KMS-11 (cell line): Measurements from ENCODE around the gene PHRF1.

ENCODE experiments used
- H2AFZ ChIP-seq: fragments of 200-600 bp; sonication (generic); 2 replicates; pipeline ENCODE4 v1.6.1; 2016; ENCODE audit warnings: antibody characterized with exemption, mixed run types, low read depth
- H3K27ac ChIP-seq: fragments of 200-600 bp; sonication (generic); 2 replicates; pipeline ENCODE4 v1.6.1; 2016; ENCODE audit warnings: mild to moderate bottlenecking, mixed run types
- H3K27me3 ChIP-seq: fragments of 200-600 bp; sonication (generic); 2 replicates; pipeline ENCODE4 v1.6.1; 2017; ENCODE audit warnings: mild to moderate bottlenecking, low read depth, mixed run types, moderate library complexity; ENCODE audit not compliant: insufficient read depth
- H3K36me3 ChIP-seq: fragments of 200-600 bp; sonication (generic); 2 replicates; pipeline ENCODE4 v1.6.1; 2017; ENCODE audit warnings: mild to moderate bottlenecking, mixed run types; ENCODE audit not compliant: insufficient read depth
- H3K4me1 ChIP-seq: fragments of 200-600 bp; sonication (generic); 2 replicates; pipeline ENCODE4 v1.6.1; 2016; ENCODE audit warnings: mild to moderate bottlenecking, low read depth, mixed run types; ENCODE audit not compliant: poor library complexity, severe bottlenecking
- H3K4me2 ChIP-seq: fragments of 200-600 bp; sonication (generic); 2 replicates; pipeline ENCODE4 v1.7.0; 2016; ENCODE audit warnings: mild to moderate bottlenecking, mixed run types
- H3K4me3 ChIP-seq: fragments of 200-600 bp; sonication (generic); IDR thresholded peaks from 2 replicates; pipeline ENCODE4 v1.6.1; 2017; ENCODE audit warnings: low read depth, low read length, mixed read lengths; ENCODE audit not compliant: insufficient read depth
- H3K79me2 ChIP-seq: fragments of 200-600 bp; sonication (generic); 2 replicates; pipeline ENCODE4 v1.6.1; 2016; ENCODE audit warnings: low read depth, mixed run types; ENCODE audit not compliant: insufficient read depth
- H3K9ac ChIP-seq: fragments of 200-600 bp; sonication (generic); 2 replicates; pipeline ENCODE4 v1.6.1; 2016; ENCODE audit warnings: mild to moderate bottlenecking, mixed run types
- H4K20me1 ChIP-seq: fragments of 200-600 bp; sonication (generic); 2 replicates; pipeline ENCODE4 v1.6.1; 2016; ENCODE audit warnings: mild to moderate bottlenecking, mixed run types; ENCODE audit not compliant: insufficient read depth
- TF ChIP-seq, protein P1 (sequence below): fragments of 200-600 bp; sonication (generic); conservative IDR thresholded peaks from 2 replicates; pipeline ENCODE4 v1.6.1; 2017; ENCODE audit warnings: low read depth, mild to moderate bottlenecking, antibody characterized with exemption, low read length, moderate library complexity, mixed read lengths

PHRF1 gene

DNA sequence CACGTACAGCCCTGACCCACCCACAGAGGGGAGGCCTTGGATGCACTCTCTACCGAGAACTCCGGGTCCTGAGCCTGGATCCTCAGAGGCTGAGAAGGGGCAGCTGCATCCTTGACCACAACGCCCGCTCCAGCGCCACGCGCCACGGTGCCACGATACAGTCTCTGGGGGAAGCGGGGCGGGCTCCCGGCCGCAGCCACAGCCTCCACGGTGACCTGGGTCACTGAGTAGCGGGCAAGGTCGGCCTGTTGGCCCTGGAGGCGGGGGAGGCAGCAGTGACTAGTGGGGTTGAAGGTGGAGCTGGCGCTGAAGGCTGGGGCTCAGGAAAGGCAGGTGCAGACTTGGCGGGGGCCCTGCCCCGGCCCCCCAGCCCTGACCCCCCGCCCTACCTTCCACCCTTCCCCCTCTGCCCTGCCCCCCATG is 43.4 kb downstream of the PHRF1 start:
- Histone ChIP-seq H4K20me1 (no peaks in the 10 kb centered on the region), H3K4me1 (peaks cover 12% of the 10 kb centered on the region), H3K9ac (no peak overlapping the region), H3K4me2 (no peak overlapping the region), H2AFZ (no peak overlapping the region), H3K79me2 (no peaks in the 10 kb centered on the region), H3K36me3 (no peaks in the 10 kb centered on the region), H3K4me3 (no peak overlapping the region), H3K27me3 (no peaks in the 10 kb centered on the region), H3K27ac (no peak overlapping the region)
- TF ChIP-seq, protein P1, sequence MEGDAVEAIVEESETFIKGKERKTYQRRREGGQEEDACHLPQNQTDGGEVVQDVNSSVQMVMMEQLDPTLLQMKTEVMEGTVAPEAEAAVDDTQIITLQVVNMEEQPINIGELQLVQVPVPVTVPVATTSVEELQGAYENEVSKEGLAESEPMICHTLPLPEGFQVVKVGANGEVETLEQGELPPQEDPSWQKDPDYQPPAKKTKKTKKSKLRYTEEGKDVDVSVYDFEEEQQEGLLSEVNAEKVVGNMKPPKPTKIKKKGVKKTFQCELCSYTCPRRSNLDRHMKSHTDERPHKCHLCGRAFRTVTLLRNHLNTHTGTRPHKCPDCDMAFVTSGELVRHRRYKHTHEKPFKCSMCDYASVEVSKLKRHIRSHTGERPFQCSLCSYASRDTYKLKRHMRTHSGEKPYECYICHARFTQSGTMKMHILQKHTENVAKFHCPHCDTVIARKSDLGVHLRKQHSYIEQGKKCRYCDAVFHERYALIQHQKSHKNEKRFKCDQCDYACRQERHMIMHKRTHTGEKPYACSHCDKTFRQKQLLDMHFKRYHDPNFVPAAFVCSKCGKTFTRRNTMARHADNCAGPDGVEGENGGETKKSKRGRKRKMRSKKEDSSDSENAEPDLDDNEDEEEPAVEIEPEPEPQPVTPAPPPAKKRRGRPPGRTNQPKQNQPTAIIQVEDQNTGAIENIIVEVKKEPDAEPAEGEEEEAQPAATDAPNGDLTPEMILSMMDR, result no peak

DNA sequence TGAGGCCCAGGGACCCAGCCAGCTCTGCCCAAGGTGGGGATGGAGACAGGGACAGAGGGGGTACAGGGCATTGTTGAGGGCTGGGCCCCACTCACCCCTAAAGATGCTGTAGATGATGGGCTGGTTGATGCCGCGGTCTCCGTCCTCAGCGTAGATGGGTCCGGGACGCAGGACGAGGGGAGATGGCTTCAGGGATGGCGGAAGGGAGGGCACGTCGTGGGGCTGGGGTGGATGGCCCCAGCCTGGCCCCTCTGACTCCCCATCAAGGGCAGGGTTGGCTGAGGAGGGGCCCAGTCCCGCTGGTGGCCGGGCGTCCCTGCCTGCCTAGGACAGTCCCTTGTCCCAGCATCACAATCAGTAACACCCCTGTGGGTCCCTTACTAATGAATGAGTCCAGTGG is 43.9 kb downstream of the PHRF1 start:
- Histone ChIP-seq H3K4me1 (peaks cover 6% of the 10 kb centered on the region), H3K4me2 (no peak overlapping the region), H3K36me3 (no peaks in the 10 kb centered on the region), H3K4me3 (no peak overlapping the region), H4K20me1 (no peaks in the 10 kb centered on the region), H3K9ac (no peak overlapping the region), H3K79me2 (no peaks in the 10 kb centered on the region), H3K27me3 (no peaks in the 10 kb centered on the region), H2AFZ (no peak overlapping the region), H3K27ac (no peak overlapping the region)
- TF ChIP-seq, protein P1, result no peak

DNA sequence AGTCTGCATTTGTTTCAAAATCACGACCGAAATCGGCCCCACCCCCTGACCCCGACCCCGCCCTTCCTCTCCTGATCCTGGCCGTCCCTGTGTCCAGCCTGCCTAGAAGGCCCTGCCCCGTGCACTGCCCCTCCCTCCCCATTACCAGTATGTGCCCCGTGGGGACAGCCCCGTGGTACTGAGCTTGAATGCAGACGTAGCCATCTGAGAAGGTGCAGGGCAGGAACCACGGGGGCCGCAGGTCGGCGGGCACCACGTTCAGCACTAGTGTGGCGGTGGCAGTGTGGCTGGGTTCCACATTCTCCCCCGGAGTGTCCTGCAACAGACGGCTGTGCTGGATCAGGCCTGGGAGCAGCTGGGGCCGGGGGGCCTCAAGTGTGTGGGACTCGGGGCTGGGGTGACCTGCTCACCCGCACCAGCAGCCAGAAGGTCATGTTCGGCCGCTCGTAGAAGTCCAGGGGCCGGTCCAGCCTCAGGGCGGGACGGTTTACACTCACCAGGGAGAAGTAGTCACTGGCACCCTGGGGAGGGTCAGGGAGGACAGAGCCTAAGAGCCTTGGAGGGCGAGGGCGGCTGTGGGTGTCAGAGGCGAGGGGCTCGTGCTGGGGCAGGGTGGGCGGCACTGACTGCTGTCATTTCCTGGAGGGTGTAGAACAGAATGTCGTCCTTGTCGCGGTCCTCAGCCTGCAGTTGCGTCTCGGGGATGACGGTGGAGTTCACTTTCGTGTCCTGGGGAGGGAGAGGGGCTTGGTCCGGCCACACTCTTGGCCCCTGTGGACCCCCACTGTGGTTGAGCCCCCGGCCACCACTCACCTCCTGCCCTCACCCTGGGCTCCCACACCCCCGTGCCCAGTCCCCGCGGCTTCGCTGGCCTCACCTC is 44.9 kb downstream of the PHRF1 start:
- TF ChIP-seq, protein P1, result no peak
- Histone ChIP-seq H3K9ac (no peak overlapping the region), H3K36me3 (no peaks in the 10 kb centered on the region), H3K27me3 (no peaks in the 10 kb centered on the region), H3K4me1 (peaks cover 3% of the 10 kb centered on the region), H3K4me3 (no peak overlapping the region), H3K27ac (no peak overlapping the region), H3K79me2 (no peaks in the 10 kb centered on the region), H2AFZ (no peak overlapping the region), H4K20me1 (no peaks in the 10 kb centered on the region), H3K4me2 (no peak overlapping the region)

DNA sequence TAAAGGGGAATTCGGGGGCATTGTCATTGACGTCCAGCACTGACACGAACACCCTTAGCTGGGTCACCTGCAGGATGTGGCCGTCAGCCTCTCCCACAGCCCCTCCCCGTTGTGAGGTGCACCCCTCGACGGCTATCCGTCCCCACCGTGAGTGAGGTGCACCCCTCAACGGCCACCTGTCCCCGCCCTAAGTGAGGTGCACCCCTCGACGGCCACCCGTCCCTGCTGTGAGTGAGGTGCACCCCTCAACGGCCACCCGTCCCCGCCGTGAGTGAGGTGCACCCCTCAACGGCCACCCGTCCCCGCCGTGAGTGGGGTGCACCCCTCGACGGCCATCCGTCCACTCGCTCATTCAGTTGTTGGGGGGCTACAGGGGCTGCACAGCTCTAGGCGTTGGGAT is 45.6 kb downstream of the PHRF1 start:
- Histone ChIP-seq H3K4me2 (no peak overlapping the region), H3K4me1 (no peaks in the 10 kb centered on the region), H3K79me2 (no peaks in the 10 kb centered on the region), H3K9ac (no peak overlapping the region), H3K4me3 (no peak overlapping the region), H3K27ac (no peak overlapping the region), H3K36me3 (no peaks in the 10 kb centered on the region), H3K27me3 (no peaks in the 10 kb centered on the region), H4K20me1 (no peaks in the 10 kb centered on the region), H2AFZ (no peak overlapping the region)
- TF ChIP-seq, protein P1, result no peak
